Ovary (tissue), 9 donors: ENCODE results near the gene PRKG1. TPM values are rescaled to one million over a fixed set of nuclear protein-coding genes. Genes with fewer than 3 reads are reported as not detected.

Experiments used
- DNase-seq, 5 donors: peaks; one replicate each; pipeline ENCODE4 v3.0.0-alpha.2; 2019 to 2020
- H3K27ac ChIP-seq, 2 donors: fragments of 200-600 bp; one replicate each; pipeline versions ENCODE4 v1.5.1 to v1.8.0; 2019 to 2022
- H3K27me3 ChIP-seq: fragments of 200-600 bp; one replicate; pipeline ENCODE4 v1.8.0; 2022
- H3K36me3 ChIP-seq: fragments of 200-600 bp; sonication (generic); one replicate; pipeline ENCODE4 v1.5.1; 2019
- H3K4me1 ChIP-seq: one replicate; pipeline ENCODE4 v1.8.1; 2013; ENCODE audit warnings: mild to moderate bottlenecking, moderate library complexity; ENCODE audit not compliant: insufficient read depth
- H3K4me3 ChIP-seq: fragments of 200-600 bp; sonication (generic); one replicate; pipeline ENCODE4 v1.5.1; 2017
- H3K9me3 ChIP-seq, 2 donors: fragments of 200-600 bp in 1 of 2; sonication (generic) in 1 of 2; one replicate each; pipeline versions ENCODE4 v1.5.1 to v1.8.1; 2013 to 2019; ENCODE audit warnings: mild to moderate bottlenecking in 1 of 2, moderate library complexity in 1 of 2
- CTCF ChIP-seq, 3 donors: fragments of 450-650 bp in 2 of 3; fragments of 200-600 bp in 1 of 3; IDR thresholded peaks; one replicate each; pipeline versions ENCODE4 v1.5.1 to v1.8.0; 2016 to 2022; ENCODE audit warnings: antibody characterized with exemption in 3 of 3, mild to moderate bottlenecking in 1 of 3
- EP300 ChIP-seq: sonication (generic); formaldehyde crosslinking; IDR thresholded peaks from one replicate; pipeline ENCODE4 v1.6.1; 2017; ENCODE audit warnings: antibody characterized with exemption
- POLR2A ChIP-seq: fragments of 450-650 bp; IDR thresholded peaks from one replicate; pipeline ENCODE4 v1.6.1; 2017; ENCODE audit warnings: antibody characterized with exemption, mild to moderate bottlenecking, moderate library complexity
- WGBS, 3 donors: extraction: QIAGEN DNeasy Blood & Tissue Kit in 1 of 3; methylation state at CpG; one replicate each; pipeline versions ENCODE4 v1.1.5 to v1.1.7; 2013 to 2017; 5-methylcytosine and 5-hydroxymethylcytosine counted together
- intact Hi-C, 4 donors: fragments of 100-400 bp; cut with DNase I; formaldehyde crosslinking; loops; one replicate each; pipeline versions ENCODE4 v1.11.0 to v1.15.1; 2022 to 2023
- polyA plus RNA-seq, 2 donors: library from polyadenylated mRNA; stranded (reverse); fragments of 200-250 nt in 1 of 2; fragments of 350-450 nt in 1 of 2; fragmentation: Illumina TruSeq in 1 of 2; extraction: RNeasy Lipid Tissue Mini Kit (QIAGEN cat#74804) in 1 of 2; gene quantifications; one replicate each; pipeline ENCODE4 v1.2.3, GENCODE V29; 2013 to 2014
- total RNA-seq, 7 donors: library from RNA; depleted of rRNA in 2 of 7; stranded (reverse); fragments of >200 nt in 2 of 7; fragmentation: NEBNext Ultra II Directional in 3 of 7; extraction: Animal tissue kit (Norgen Biotek cat#: 25700) in 3 of 7; gene quantifications; one replicate each; pipeline versions ENCODE4 v1.1.0 to v1.2.4, GENCODE V29; 2016 to 2023
- donor health status: DM: no; HTN: no; CAD: no; lungs with moderate emphysema.
- donor health status: DM: no; HTN: no; CAD: no.
- donor health status: Bipolar disorder and iron deficiency.
- donor health status: DM: yes; HTN: yes; CAD: no.
- donor health status: DM: no; HTN: no; CAD: no.
- donor health status: DM: yes; HTN: yes; CAD: no.

PRKG1 gene
- total and polyA plus RNA-seq, 9 donors, result 2.8 to 21.1 (median 15.7) TPM

DNA sequence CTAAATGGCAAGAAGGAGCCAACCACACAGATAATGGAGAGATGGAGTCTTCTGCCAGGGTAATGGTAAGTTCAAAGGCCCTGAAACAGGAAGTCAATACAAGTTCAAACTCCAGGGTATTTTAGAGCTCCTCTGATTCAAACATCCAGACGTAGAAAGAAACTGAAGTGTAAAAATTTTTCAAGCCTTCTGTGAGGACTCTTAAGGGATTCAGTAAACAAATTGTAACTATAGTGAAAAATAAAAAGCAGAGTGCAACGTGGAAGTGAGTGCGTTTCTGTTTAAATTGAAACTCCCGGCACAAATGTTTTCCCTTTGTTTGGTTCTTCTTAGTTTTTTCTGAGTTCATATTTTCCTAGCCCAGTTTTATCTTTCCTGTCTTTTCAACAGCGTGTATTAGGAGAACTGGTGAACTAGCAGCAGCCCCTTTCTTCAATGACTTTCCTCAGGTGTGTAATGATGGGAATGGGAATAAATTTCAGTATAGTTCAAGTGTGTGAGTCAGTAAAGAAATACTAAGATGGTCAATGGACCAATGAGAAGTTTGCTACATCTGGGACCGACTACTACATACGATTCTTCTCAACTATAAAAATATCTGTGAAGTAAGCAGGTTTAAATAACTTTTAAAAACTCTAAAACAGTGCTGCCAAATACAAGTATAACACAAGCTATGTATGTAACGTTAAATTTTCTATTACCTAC is 326.3 kb downstream of the PRKG1 start:
- no peaks in the 10 kb centered on the region for H3K4me1 ChIP-seq

GRCh38 chr10:51403521-51403920 is 329.2 kb downstream of the PRKG1 start:
- DNase-seq, result no peak
- H3K36me3 ChIP-seq, result no peaks in the 10 kb centered on the region
- intact Hi-C loops, result no loop called here
- no peaks in the 10 kb centered on the region for H3K27me3 ChIP-seq
- no peak overlapping the region for H3K4me3 ChIP-seq
- H3K9me3 ChIP-seq, result no peaks in the 10 kb centered on the region
- H3K27ac ChIP-seq, result no peak overlapping the region
- WGBS, 3 donors, result 43 to 50% (median 48%) methylated on average over 1 of the region's 1 CpG
- TF ChIP-seq EP300 (no peak), POLR2A (no peak), CTCF (IDR thresholded peaks at IDR 0.05) (no peak)
- no peaks in the 10 kb centered on the region for H3K4me1 ChIP-seq

More for the DNA sequence above, 326.3 kb downstream of the PRKG1 start:
- H3K36me3 ChIP-seq, result no peaks in the 10 kb centered on the region
- DNase-seq, result no peak
- WGBS, 3 donors, result 75 to 84% (median 82%) methylated on average over 8 of the region's 8 CpGs
- H3K4me3 ChIP-seq, result no peak overlapping the region
- TF ChIP-seq POLR2A (no peak), CTCF (IDR thresholded peaks at IDR 0.05) (no peak), EP300 (no peak)
- no peak overlapping the region for H3K27ac ChIP-seq
- no peaks in the 10 kb centered on the region for H3K27me3 ChIP-seq
- intact Hi-C loops, result no loop called here
- no peaks in the 10 kb centered on the region for H3K9me3 ChIP-seq

- 71 to 76% (median 76%) methylated on average over 10 of the region's 10 CpGs for WGBS, 3 donors
- H3K27ac ChIP-seq, result no peak overlapping the region
- no peaks in the 10 kb centered on the region for H3K4me1 ChIP-seq
- TF ChIP-seq CTCF (IDR thresholded peaks at IDR 0.05) (no peak), EP300 (no peak), POLR2A (no peak)
- H3K36me3 ChIP-seq, result no peaks in the 10 kb centered on the region
- intact Hi-C loops, result no loop called here
- H3K27me3 ChIP-seq, result no peaks in the 10 kb centered on the region
- DNase-seq, result no peak
- H3K4me3 ChIP-seq, result no peak overlapping the region
- no peaks in the 10 kb centered on the region for H3K9me3 ChIP-seq
Measured at GRCh38 chr10:51405580-51406351, 331.5 kb downstream of the PRKG1 start.

GRCh38 chr10:51406581-51406980 is 332.3 kb downstream of the PRKG1 start:
- Histone ChIP-seq H3K27ac (no peak overlapping the region), H3K9me3 (no peaks in the 10 kb centered on the region), H3K4me3 (no peak overlapping the region), H3K27me3 (no peaks in the 10 kb centered on the region), H3K36me3 (no peaks in the 10 kb centered on the region), H3K4me1 (no peaks in the 10 kb centered on the region)
- no peak for DNase-seq
- 94 to 96% (median 95%) methylated on average over 6 of the region's 6 CpGs for WGBS, 3 donors
- TF ChIP-seq EP300 (no peak), CTCF (IDR thresholded peaks at IDR 0.05) (no peak), POLR2A (no peak)
- intact Hi-C loops, result no loop called here
